Mesendoderm (in vitro differentiated cells): ENCODE data around the gene IRF4.

ENCODE experiments used
- DNase-seq: peaks from one replicate; pipeline ENCODE4 v3.0.0; 2013
- H2AK5ac ChIP-seq: 2 replicates; pipeline ENCODE4 v1.6.1; 2013; ENCODE audit warnings: low read length, inconsistent platforms
- H2BK120ac ChIP-seq: 2 replicates; pipeline ENCODE4 v1.6.1; 2013; ENCODE audit warnings: low read depth, mild to moderate bottlenecking, low read length, moderate library complexity, mixed read lengths
- H2BK15ac ChIP-seq: replicated peaks from 2 replicates; pipeline ENCODE4 v1.6.1; 2013; ENCODE audit warnings: low read depth, mild to moderate bottlenecking, moderate library complexity
- H2BK5ac ChIP-seq: 2 replicates; pipeline ENCODE4 v1.6.1; 2013; ENCODE audit warnings: low read length, inconsistent platforms
- H3K18ac ChIP-seq: 2 replicates; pipeline ENCODE4 v1.6.1; 2013; ENCODE audit warnings: mild to moderate bottlenecking, low read length, mixed read lengths
- H3K23ac ChIP-seq: one replicate; pipeline ENCODE4 v1.6.1; 2013; ENCODE audit warnings: low read length
- H3K27ac ChIP-seq: 2 replicates; pipeline ENCODE4 v1.5.1; 2013; ENCODE audit warnings: low read depth, mild to moderate bottlenecking, inconsistent platforms, low read length, moderate library complexity
- H3K27me3 ChIP-seq: 2 replicates; pipeline ENCODE4 v1.6.1; 2013; ENCODE audit warnings: low read length, control low read depth, mild to moderate bottlenecking, inconsistent platforms; ENCODE audit not compliant: insufficient read depth, poor library complexity
- H3K36me3 ChIP-seq: 2 replicates; pipeline ENCODE4 v1.6.1; 2013; ENCODE audit warnings: low read length, inconsistent platforms; ENCODE audit not compliant: control insufficient read depth, insufficient read depth
- H3K4ac ChIP-seq: one replicate; pipeline ENCODE4 v1.6.1; 2013; ENCODE audit warnings: low read depth, mild to moderate bottlenecking, low read length, moderate library complexity
- H3K4me1 ChIP-seq: 2 replicates; pipeline ENCODE4 v1.6.1; 2013; ENCODE audit warnings: low read depth, low read length, inconsistent platforms; ENCODE audit not compliant: control insufficient read depth
- H3K4me2 ChIP-seq: 2 replicates; pipeline ENCODE4 v1.6.1; 2013; ENCODE audit warnings: low read length
- H3K4me3 ChIP-seq: 2 replicates; pipeline ENCODE4 v1.5.1; 2013; ENCODE audit warnings: mild to moderate bottlenecking, low read length
- H3K56ac ChIP-seq: one replicate; pipeline ENCODE4 v1.6.1; 2013; ENCODE audit warnings: low read length
- H3K79me1 ChIP-seq: 2 replicates; pipeline ENCODE4 v1.6.1; 2013; ENCODE audit warnings: low read length, inconsistent platforms
- H3K79me2 ChIP-seq: 2 replicates; pipeline ENCODE4 v1.6.1; 2013; ENCODE audit warnings: mild to moderate bottlenecking, low read length; ENCODE audit not compliant: control insufficient read depth, insufficient read depth
- H3K9ac ChIP-seq: 2 replicates; pipeline ENCODE4 v1.6.1; 2013; ENCODE audit warnings: low read length, inconsistent platforms
- H4K5ac ChIP-seq: one replicate; pipeline ENCODE4 v1.6.1; 2013; ENCODE audit warnings: low read length
- H4K8ac ChIP-seq: one replicate; pipeline ENCODE4 v1.6.1; 2013; ENCODE audit warnings: low read depth, mild to moderate bottlenecking, control low read depth, low read length, moderate library complexity
- WGBS: extraction: QIAGEN DNeasy Blood & Tissue Kit; methylation state at CpG from one replicate; pipeline ENCODE4 v1.1.7; 2013; ENCODE audit warnings: low lambda C conversion rate, missing lambda C conversion rate; ENCODE audit not compliant: insufficient coverage; ENCODE audit errors: extremely low coverage; 5-methylcytosine and 5-hydroxymethylcytosine counted together

The IRF4 gene

GRCh38 chr6:348860-349396 is 42.6 kb upstream of the IRF4 start:
- no peak overlapping the region for H2BK5ac ChIP-seq
- H4K8ac ChIP-seq = no peak overlapping the region
- H3K36me3 ChIP-seq = no peaks in the 10 kb centered on the region
- H3K23ac ChIP-seq = no peak overlapping the region
- H3K4ac ChIP-seq = no peak overlapping the region
- H3K56ac ChIP-seq = no peak overlapping the region
- H3K4me3 ChIP-seq = no peak overlapping the region
- no peak for DNase-seq
- H3K9ac ChIP-seq = no peak overlapping the region
- H2BK120ac ChIP-seq = no peak overlapping the region
- H3K79me2 ChIP-seq = no peaks in the 10 kb centered on the region
- H3K27me3 ChIP-seq = no peaks in the 10 kb centered on the region
- no peak overlapping the region for H2AK5ac ChIP-seq
- H3K4me1 ChIP-seq = no peaks in the 10 kb centered on the region
- no peak overlapping the region for H3K4me2 ChIP-seq
- no peak overlapping the region for H2BK15ac ChIP-seq
- H4K5ac ChIP-seq = no peak overlapping the region
- no peaks in the 10 kb centered on the region for H3K79me1 ChIP-seq
- no peak overlapping the region for H3K27ac ChIP-seq
- no peak overlapping the region for H3K18ac ChIP-seq
- no CpG with 5 or more reads among the region's 21 CpGs for WGBS

GRCh38 chr6:349491-349921 is 42.0 kb upstream of the IRF4 start:
- H3K27me3 ChIP-seq = no peaks in the 10 kb centered on the region
- WGBS = no CpG with 5 or more reads among the region's 6 CpGs
- no peak overlapping the region for H3K4ac ChIP-seq
- no peak overlapping the region for H3K23ac ChIP-seq
- no peak overlapping the region for H3K27ac ChIP-seq
- H4K5ac ChIP-seq = no peak overlapping the region
- no peaks in the 10 kb centered on the region for H3K79me1 ChIP-seq
- H2BK120ac ChIP-seq = no peak overlapping the region
- H3K18ac ChIP-seq = no peak overlapping the region
- H3K9ac ChIP-seq = no peak overlapping the region
- no peaks in the 10 kb centered on the region for H3K4me1 ChIP-seq
- H4K8ac ChIP-seq = no peak overlapping the region
- no peaks in the 10 kb centered on the region for H3K79me2 ChIP-seq
- H2BK5ac ChIP-seq = no peak overlapping the region
- no peak overlapping the region for H3K4me3 ChIP-seq
- no peak overlapping the region for H3K4me2 ChIP-seq
- DNase-seq = no peak
- H3K36me3 ChIP-seq = no peaks in the 10 kb centered on the region
- H2BK15ac ChIP-seq = no peak overlapping the region
- H3K56ac ChIP-seq = no peak overlapping the region
- H2AK5ac ChIP-seq = no peak overlapping the region

GRCh38 chr6:350371-350770 is 41.2 kb upstream of the IRF4 start:
- Histone ChIP-seq H3K27me3 (no peaks in the 10 kb centered on the region), H3K4me3 (no peak overlapping the region), H3K4me2 (no peak overlapping the region), H2BK15ac (no peak overlapping the region), H4K5ac (no peak overlapping the region), H3K4ac (no peak overlapping the region), H3K27ac (no peak overlapping the region), H3K79me1 (no peaks in the 10 kb centered on the region), H3K18ac (no peak overlapping the region), H3K23ac (no peak overlapping the region), H4K8ac (no peak overlapping the region), H3K56ac (no peak overlapping the region), H2AK5ac (no peak overlapping the region), H2BK5ac (no peak overlapping the region), H3K9ac (no peak overlapping the region), H2BK120ac (no peak overlapping the region), H3K79me2 (no peaks in the 10 kb centered on the region), H3K36me3 (no peaks in the 10 kb centered on the region), H3K4me1 (no peaks in the 10 kb centered on the region)
- WGBS = no CpG with 5 or more reads among the region's 9 CpGs
- no peak for DNase-seq

DNA sequence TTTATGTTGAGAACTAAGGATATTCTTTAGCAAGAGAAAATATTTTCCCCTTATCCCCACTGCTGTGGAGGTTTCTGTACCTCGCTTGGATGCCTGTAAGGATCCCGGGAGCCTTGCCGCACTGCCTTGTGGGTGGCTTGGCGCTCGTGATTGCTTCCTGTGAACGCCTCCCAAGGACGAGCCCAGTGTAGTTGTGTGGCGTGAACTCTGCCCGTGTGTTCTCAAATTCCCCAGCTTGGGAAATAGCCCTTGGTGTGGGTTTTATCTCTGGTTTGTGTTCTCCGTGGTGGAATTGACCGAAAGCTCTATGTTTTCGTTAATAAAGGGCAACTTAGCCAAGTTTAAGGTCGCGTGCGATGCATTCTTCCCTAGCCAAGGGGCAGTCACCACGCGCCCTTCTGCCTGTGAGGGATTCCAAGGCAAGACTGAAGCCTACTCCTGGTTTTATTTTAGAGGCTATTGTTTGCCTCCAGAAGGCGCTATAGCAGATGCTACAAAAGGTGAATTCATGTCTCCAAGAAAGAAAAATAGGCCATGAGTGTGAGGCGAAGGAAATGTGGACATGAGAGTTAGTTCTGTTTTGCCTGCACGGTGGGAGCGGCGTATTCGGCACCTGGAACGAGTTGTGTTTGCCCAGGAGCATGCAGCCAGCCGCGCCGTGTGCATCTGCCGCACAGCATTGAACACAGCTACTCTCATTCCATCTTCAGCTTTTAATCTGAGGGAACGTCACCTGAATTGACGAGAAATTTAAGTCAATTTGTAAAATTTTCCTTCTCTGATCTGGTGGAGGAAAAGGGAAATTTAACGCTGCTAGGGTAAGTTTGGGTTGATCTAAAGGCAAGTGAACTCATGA is 40.3 kb upstream of the IRF4 start:
- no peak overlapping the region for H3K9ac ChIP-seq
- no peak overlapping the region for H3K4me3 ChIP-seq
- no peak overlapping the region for H3K4ac ChIP-seq
- H2AK5ac ChIP-seq = no peak overlapping the region
- H4K5ac ChIP-seq = no peak overlapping the region
- H2BK15ac ChIP-seq = no peak overlapping the region
- no peak overlapping the region for H3K23ac ChIP-seq
- H4K8ac ChIP-seq = no peak overlapping the region
- H3K27me3 ChIP-seq = no peaks in the 10 kb centered on the region
- no peak overlapping the region for H2BK5ac ChIP-seq
- H3K18ac ChIP-seq = no peak overlapping the region
- H3K56ac ChIP-seq = no peak overlapping the region
- DNase-seq = no peak
- no peak overlapping the region for H2BK120ac ChIP-seq
- no peak overlapping the region for H3K4me2 ChIP-seq
- no peak overlapping the region for H3K27ac ChIP-seq
- no peaks in the 10 kb centered on the region for H3K4me1 ChIP-seq
- H3K79me2 ChIP-seq = no peaks in the 10 kb centered on the region
- no peaks in the 10 kb centered on the region for H3K36me3 ChIP-seq
- no CpG with 5 or more reads among the region's 31 CpGs for WGBS
- H3K79me1 ChIP-seq = no peaks in the 10 kb centered on the region

DNA sequence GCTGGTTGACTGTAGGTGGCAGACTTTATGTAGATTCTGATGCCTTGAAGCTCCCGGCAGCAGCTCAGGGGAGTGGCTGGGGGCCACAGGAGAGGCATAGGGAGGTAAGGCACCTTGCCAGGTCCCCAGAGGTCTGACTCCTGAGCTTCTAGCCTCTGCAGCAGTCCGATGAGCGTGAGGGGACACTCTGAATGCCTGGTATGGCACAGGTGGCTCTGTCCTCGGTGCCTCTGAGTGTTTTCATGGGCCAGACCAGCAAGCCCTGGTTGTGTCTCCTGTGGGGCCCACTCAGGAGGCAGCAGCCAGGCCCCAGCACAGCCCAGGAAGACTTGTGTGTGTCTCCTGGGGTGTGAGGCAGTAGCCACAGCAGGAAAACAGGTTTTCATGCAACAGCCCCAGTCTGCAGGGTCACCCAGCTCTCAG is 39.7 kb upstream of the IRF4 start:
- Histone ChIP-seq H3K79me1 (no peaks in the 10 kb centered on the region), H3K27ac (no peak overlapping the region), H2BK120ac (no peak overlapping the region), H4K8ac (no peak overlapping the region), H3K4me3 (no peak overlapping the region), H2BK15ac (no peak overlapping the region), H3K79me2 (no peaks in the 10 kb centered on the region), H3K4me1 (no peaks in the 10 kb centered on the region), H3K27me3 (no peaks in the 10 kb centered on the region), H3K4me2 (no peak overlapping the region), H3K36me3 (no peaks in the 10 kb centered on the region), H3K18ac (no peak overlapping the region), H3K4ac (no peak overlapping the region), H2BK5ac (no peak overlapping the region), H4K5ac (no peak overlapping the region), H3K23ac (no peak overlapping the region), H3K56ac (no peak overlapping the region), H3K9ac (no peak overlapping the region), H2AK5ac (no peak overlapping the region)
- no CpG with 5 or more reads among the region's 4 CpGs for whole genome bisulfite sequencing
- DNase-seq = peak; percentile 46
